ENCODE measurements around the gene MRPL53. TPM values are rescaled to one million over a fixed set of nuclear protein-coding genes. Genes with fewer than 3 reads are reported as not detected.
"Not testable (repeated sequence)": the region's sequence is repeated elsewhere in the genome, so short reads cannot be mapped to it uniquely, and the experiment has no call there.

MRPL53 gene
- total RNA-seq, 3 donors from 2014 or later = 17.9 to 49.0 (median 48.2) TPM

GRCh38 chr2:74462786-74463105 is 9.7 kb downstream of the MRPL53 start:
- Histone ChIP-seq H3K36me3 (no peaks in the 10 kb centered on the region), H3K27me3 (no peaks in the 10 kb centered on the region), H3K9me3 (no peaks in the 10 kb centered on the region), H3K4me1 (peaks cover 8 to 9% of the 10 kb centered on the region in 2 donors), H3K27ac (no peak overlapping the region), H3K4me3 (no peak overlapping the region)
- DNase-seq (ENCODE audit: low spot score in 2 of 2) = no peak
- no peak for TF ChIP-seq POLR2A (IDR thresholded peaks at IDR 0.05)
- TF ChIP-seq, protein P1, sequence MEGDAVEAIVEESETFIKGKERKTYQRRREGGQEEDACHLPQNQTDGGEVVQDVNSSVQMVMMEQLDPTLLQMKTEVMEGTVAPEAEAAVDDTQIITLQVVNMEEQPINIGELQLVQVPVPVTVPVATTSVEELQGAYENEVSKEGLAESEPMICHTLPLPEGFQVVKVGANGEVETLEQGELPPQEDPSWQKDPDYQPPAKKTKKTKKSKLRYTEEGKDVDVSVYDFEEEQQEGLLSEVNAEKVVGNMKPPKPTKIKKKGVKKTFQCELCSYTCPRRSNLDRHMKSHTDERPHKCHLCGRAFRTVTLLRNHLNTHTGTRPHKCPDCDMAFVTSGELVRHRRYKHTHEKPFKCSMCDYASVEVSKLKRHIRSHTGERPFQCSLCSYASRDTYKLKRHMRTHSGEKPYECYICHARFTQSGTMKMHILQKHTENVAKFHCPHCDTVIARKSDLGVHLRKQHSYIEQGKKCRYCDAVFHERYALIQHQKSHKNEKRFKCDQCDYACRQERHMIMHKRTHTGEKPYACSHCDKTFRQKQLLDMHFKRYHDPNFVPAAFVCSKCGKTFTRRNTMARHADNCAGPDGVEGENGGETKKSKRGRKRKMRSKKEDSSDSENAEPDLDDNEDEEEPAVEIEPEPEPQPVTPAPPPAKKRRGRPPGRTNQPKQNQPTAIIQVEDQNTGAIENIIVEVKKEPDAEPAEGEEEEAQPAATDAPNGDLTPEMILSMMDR (IDR thresholded peaks at IDR 0.05) = no peak
- TF ChIP-seq POLR2AphosphoS5 (IDR thresholded peaks at IDR 0.05) = no peak
- intact Hi-C loops (cut with DNase I; ENCODE audit: low total_unique reads) = no loop called here

DNA sequence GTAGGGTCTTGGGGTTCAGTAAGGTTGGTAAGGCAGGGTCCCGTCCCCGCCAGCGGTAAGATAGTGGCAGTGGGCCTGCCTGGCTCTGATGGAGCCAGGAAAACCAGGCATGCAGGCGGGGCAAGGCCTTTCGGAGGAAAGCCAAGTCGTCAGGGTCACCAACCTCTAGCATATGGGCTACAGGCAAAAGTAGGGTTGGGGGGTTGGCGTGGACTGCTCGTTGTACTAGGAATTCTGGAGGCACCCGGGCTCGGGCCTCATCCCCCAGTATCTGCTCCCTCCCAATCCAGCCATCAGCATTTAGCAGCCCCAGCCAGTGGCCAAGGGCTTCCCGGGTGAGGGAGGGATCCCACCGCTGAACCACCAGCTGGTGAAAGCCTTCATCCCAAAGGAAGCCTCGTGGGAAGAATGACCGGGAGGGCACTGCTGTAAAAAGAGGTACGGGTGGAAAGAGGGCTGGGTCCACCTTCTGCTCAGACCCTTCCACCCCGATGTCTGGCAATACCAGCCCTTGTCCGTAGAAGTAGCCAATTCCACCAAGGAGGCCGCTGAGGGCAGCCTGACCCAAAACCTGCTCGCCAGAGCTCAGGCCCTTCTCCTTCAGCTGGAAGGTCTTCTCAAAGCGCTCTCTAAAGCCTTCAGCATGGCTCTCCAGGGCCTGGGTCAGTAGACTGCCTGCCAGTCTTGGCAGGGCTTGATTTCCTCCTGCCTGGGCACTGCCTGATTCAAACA is 10.3 kb downstream of the MRPL53 start:
- no peak for DNase-seq (ENCODE audit: low spot score in 2 of 2)
- H3K4me3 ChIP-seq = no peak overlapping the region
- no peaks in the 10 kb centered on the region for H3K9me3 ChIP-seq
- intact Hi-C loops (cut with DNase I; ENCODE audit: low total_unique reads) = no loop called here
- no peaks in the 10 kb centered on the region for H3K36me3 ChIP-seq
- H3K4me1 ChIP-seq = peaks cover 8 to 9% of the 10 kb centered on the region in 2 donors
- H3K27ac ChIP-seq = no peak overlapping the region
- H3K27me3 ChIP-seq = no peaks in the 10 kb centered on the region
- TF ChIP-seq, protein P1 (IDR thresholded peaks at IDR 0.05) = no peak
- no peak for TF ChIP-seq POLR2AphosphoS5 (IDR thresholded peaks at IDR 0.05)
- TF ChIP-seq POLR2A (IDR thresholded peaks at IDR 0.05) = no peak

DNA sequence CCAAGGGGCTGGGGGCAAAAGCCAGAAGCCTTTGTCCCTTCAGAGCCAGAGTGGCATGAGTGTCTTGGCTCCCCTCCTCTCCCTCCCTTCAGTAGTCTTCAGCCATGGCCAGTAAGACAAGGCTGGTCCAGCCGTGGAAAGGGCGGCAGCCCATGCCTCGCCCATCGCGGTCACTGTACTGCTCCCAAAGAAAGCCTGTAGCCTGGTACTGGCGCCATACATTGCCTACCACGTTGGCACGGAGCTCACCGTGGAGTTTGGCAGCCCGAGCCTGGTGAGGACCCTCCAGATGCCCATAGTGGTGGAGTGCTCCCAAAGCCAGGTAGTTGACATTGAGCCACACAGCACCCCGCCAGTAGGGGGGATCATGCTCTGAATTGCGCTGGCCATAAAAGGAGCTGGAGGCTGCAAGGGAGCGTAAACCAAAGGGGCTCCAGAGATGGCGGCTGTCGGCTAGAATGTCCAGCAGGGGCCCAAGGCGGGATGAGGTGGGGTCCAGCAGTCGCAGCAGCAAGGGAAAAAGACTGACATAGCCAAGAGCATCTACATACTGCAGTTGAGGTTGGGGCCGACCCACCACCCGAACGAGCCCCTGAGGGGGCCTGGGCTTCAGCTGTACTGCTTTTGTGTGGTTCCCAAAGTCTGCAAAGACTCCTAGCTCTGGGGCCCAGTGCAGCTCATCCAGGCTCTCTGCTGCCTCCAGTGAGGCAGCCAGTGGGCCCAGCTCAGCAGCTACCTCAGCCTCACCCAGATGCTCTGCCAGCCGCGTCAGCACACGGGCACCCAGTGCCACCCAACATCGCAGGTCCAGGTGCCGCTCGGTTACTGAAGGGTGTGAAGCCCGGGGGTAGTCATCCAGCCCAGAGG is 11.1 kb downstream of the MRPL53 start:
- intact Hi-C loops (cut with DNase I; ENCODE audit: low total_unique reads) = no loop called here
- Histone ChIP-seq H3K36me3 (no peaks in the 10 kb centered on the region), H3K9me3 (no peaks in the 10 kb centered on the region)

DNA sequence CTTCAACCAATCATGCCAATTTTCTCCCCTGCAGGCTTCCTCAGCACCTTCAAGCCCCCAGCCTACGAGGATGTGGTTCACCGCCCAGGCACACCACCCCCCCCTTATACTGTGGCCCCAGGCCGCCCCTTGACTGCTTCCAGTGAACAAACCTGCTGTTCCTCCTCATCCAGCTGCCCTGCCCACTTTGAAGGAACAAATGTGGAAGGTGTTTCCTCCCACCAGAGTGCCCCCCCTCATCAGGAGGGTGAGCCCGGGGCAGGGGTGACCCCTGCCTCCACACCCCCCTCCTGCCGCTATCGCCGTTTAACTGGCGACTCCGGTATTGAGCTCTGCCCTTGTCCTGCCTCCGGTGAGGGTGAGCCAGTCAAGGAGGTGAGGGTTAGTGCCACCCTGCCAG is 12.3 kb downstream of the MRPL53 start:
- H3K36me3 ChIP-seq; DNase-seq (ENCODE audit: low spot score in 2 of 2); H3K4me3 ChIP-seq; H3K9me3 ChIP-seq; intact Hi-C loops (cut with DNase I; ENCODE audit: low total_unique reads); H3K27me3 ChIP-seq; H3K27ac ChIP-seq: not testable (repeated sequence)
- peaks cover 13 to 24% of the 10 kb centered on the region in 2 donors for H3K4me1 ChIP-seq

More for the DNA sequence above, 11.1 kb downstream of the MRPL53 start:
- no peak for TF ChIP-seq POLR2AphosphoS5 (IDR thresholded peaks at IDR 0.05)
- TF ChIP-seq, protein P1 (IDR thresholded peaks at IDR 0.05) = no peak
- TF ChIP-seq POLR2A (IDR thresholded peaks at IDR 0.05) = no peak
- Histone ChIP-seq H3K4me1 (peaks cover 12 to 13% of the 10 kb centered on the region in 2 donors), H3K27ac (no peak overlapping the region), H3K27me3 (no peaks in the 10 kb centered on the region), H3K4me3 (no peak overlapping the region)
- no peak for DNase-seq (ENCODE audit: low spot score in 2 of 2)

GRCh38 chr2:74459503-74460118 is 12.9 kb downstream of the MRPL53 start:
- intact Hi-C loops (cut with DNase I; ENCODE audit: low total_unique reads); DNase-seq (ENCODE audit: low spot score in 2 of 2); H3K27me3 ChIP-seq; H3K36me3 ChIP-seq; H3K9me3 ChIP-seq; H3K27ac ChIP-seq: not testable (repeated sequence)
- peaks cover 13 to 24% of the 10 kb centered on the region in 2 donors for H3K4me1 ChIP-seq
- H3K4me3 ChIP-seq = peak overlapping the region in 2 of 3 donors; percentile 69 to 87

- H3K9me3 ChIP-seq = no peaks in the 10 kb centered on the region
- peak overlapping the region; percentile 90 to 98 for H3K27ac ChIP-seq
- H3K27me3 ChIP-seq = no peaks in the 10 kb centered on the region
- H3K36me3 ChIP-seq = no peaks in the 10 kb centered on the region
- H3K4me1 ChIP-seq = peaks cover 9 to 18% of the 10 kb centered on the region in 2 donors
- intact Hi-C loops (cut with DNase I; ENCODE audit: low total_unique reads) = no loop called here
- TF ChIP-seq POLR2AphosphoS5 (IDR thresholded peaks at IDR 0.05) = no peak
- TF ChIP-seq, protein P1 (IDR thresholded peaks at IDR 0.05) = no peak
- no peak for TF ChIP-seq POLR2A (IDR thresholded peaks at IDR 0.05)
- no peak for DNase-seq (ENCODE audit: low spot score in 2 of 2)
- peak overlapping the region; percentile 69 to 87 (median 71) for H3K4me3 ChIP-seq
These were observed 13.5 kb downstream of the MRPL53 start for GRCh38 chr2:74458938-74459363.
